ENCODE data around the gene SEZ6L2.
A peak's percentile ranks its signal among the peaks of the same experiment; 100 is the strongest.

- no peak for TF ChIP-seq CTCF (IDR thresholded peaks at IDR 0.05)
- peak in 1 of 2 donors; percentile 12 for TF ChIP-seq POLR2A (IDR thresholded peaks at IDR 0.05)
These were observed 73.0 kb downstream of the SEZ6L2 start for GRCh38 chr16:29826342-29826695.

Data from Peyer's patch (tissue), 4 donors.